IPS-18a (cell line): ENCODE data around the gene FRY.

ENCODE experiments used
- H3K27ac ChIP-seq: one replicate; pipeline ENCODE4 v1.5.1; 2013; ENCODE audit warnings: low read length
- H3K27me3 ChIP-seq: one replicate; pipeline ENCODE4 v1.6.1; 2013; ENCODE audit warnings: mild to moderate bottlenecking, low read length; ENCODE audit not compliant: control insufficient read depth, insufficient read depth
- H3K36me3 ChIP-seq: one replicate; pipeline ENCODE4 v1.6.1; 2013; ENCODE audit warnings: low read depth, low read length; ENCODE audit not compliant: control insufficient read depth
- H3K4me1 ChIP-seq: one replicate; pipeline ENCODE4 v1.6.1; 2013; ENCODE audit warnings: low read depth, low read length; ENCODE audit not compliant: control insufficient read depth
- H3K4me3 ChIP-seq: one replicate; pipeline ENCODE4 v1.5.1; 2013; ENCODE audit warnings: low read length
- H3K9ac ChIP-seq: one replicate; pipeline ENCODE4 v1.6.1; 2013; ENCODE audit warnings: mild to moderate bottlenecking, low read length, moderate library complexity
- H3K9me3 ChIP-seq: one replicate; pipeline ENCODE4 v1.6.1; 2013; ENCODE audit warnings: low read depth, low read length; ENCODE audit not compliant: control insufficient read depth

Gene FRY

DNA sequence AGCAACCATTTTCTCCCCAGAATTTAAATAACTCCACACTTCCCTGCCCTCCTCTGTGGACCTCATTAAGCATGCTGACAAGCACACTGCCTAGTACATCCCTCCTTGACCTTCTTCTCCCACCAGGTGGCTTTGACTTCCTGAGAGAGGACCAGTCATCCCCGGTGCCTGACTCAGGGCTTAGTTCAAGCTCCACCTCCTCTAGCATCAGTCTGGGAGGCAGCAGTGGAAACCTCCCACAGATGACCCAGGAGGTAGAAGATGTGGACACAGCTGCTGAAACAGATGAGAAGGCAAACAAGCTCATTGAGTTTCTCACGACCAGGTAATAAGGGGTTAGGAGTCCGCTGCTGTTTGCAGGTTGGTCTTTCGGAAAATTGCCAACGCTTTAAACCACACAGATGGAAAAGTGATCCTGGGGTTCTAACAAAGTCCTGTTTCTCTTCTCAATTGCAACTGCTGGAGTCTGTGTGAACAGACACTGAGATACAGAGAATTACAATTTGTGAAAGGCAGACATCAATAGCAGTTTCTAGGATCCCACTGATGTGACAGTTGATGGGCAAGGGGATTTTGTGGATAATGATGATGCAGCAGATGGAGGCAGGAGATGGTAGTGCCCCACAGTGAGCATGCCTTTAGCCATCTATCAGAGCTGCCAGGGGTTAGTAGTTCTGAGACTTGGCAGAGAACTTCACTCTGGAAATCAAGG lies 196.9 kb downstream of the FRY start:
- H3K27ac ChIP-seq = no peak overlapping the region
- H3K4me1 ChIP-seq = no peaks in the 10 kb centered on the region
- no peak overlapping the region for H3K9ac ChIP-seq
- no peaks in the 10 kb centered on the region for H3K27me3 ChIP-seq
- H3K9me3 ChIP-seq = no peaks in the 10 kb centered on the region
- H3K36me3 ChIP-seq = no peaks in the 10 kb centered on the region
- H3K4me3 ChIP-seq = no peak overlapping the region

- no peaks in the 10 kb centered on the region for H3K9me3 ChIP-seq
- no peak overlapping the region for H3K9ac ChIP-seq
- H3K4me3 ChIP-seq = no peak overlapping the region
- no peak overlapping the region for H3K27ac ChIP-seq
- H3K4me1 ChIP-seq = no peaks in the 10 kb centered on the region
- no peaks in the 10 kb centered on the region for H3K27me3 ChIP-seq
- no peaks in the 10 kb centered on the region for H3K36me3 ChIP-seq
These were observed 197.9 kb downstream of the FRY start for GRCh38 chr13:32229443-32229842.

DNA sequence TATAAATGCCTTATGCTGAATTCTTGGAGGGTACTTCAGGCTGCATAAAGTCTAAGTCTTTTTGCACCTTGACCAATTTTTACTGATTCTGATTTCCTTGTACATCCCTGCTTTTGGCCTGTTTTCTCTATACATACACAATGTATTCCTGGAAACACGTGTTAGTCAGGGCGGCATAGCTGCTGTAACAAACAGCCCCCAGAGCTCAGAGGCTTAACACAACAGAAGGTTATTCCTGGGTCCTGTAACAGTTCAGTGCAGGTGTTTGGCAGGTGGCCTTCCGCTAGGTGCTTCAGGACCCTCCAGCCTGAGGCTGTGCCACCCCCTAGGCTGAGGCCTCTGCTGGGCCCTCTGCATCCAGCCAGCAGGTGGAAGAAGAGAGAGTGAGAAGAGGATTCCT lies 200.7 kb downstream of the FRY start:
- no peak overlapping the region for H3K9ac ChIP-seq
- no peaks in the 10 kb centered on the region for H3K36me3 ChIP-seq
- H3K27me3 ChIP-seq = no peaks in the 10 kb centered on the region
- no peak overlapping the region for H3K27ac ChIP-seq
- no peak overlapping the region for H3K4me3 ChIP-seq
- H3K4me1 ChIP-seq = no peaks in the 10 kb centered on the region
- no peaks in the 10 kb centered on the region for H3K9me3 ChIP-seq

- Histone ChIP-seq H3K9ac (no peak overlapping the region), H3K4me3 (no peak overlapping the region), H3K36me3 (no peaks in the 10 kb centered on the region), H3K9me3 (no peaks in the 10 kb centered on the region), H3K4me1 (no peaks in the 10 kb centered on the region), H3K27ac (no peak overlapping the region), H3K27me3 (no peaks in the 10 kb centered on the region)
These were observed 201.5 kb downstream of the FRY start for GRCh38 chr13:32233062-32233461.

DNA sequence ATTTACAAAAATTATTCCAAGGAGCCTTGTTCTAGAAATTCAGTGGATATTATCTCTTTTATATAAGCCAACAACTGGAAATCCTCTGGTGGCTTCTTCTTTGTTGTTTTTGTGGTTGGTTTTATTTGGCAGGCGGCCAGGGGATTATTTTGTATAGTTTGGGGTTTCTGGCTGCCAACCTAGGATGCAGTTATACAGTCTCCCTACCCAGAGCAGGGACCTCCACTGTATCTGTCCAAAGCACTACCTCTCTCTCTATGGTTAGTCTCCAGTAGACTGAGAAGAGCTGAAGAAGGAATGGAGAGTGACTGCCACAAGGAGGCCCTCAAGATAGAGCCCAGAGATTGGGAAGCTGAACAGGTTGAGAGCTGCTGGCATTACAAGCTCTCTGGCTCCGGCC lies 203.3 kb downstream of the FRY start:
- H3K9me3 ChIP-seq = no peaks in the 10 kb centered on the region
- no peak overlapping the region for H3K9ac ChIP-seq
- no peaks in the 10 kb centered on the region for H3K27me3 ChIP-seq
- no peak overlapping the region for H3K27ac ChIP-seq
- no peaks in the 10 kb centered on the region for H3K36me3 ChIP-seq
- H3K4me3 ChIP-seq = no peak overlapping the region
- H3K4me1 ChIP-seq = no peaks in the 10 kb centered on the region

DNA sequence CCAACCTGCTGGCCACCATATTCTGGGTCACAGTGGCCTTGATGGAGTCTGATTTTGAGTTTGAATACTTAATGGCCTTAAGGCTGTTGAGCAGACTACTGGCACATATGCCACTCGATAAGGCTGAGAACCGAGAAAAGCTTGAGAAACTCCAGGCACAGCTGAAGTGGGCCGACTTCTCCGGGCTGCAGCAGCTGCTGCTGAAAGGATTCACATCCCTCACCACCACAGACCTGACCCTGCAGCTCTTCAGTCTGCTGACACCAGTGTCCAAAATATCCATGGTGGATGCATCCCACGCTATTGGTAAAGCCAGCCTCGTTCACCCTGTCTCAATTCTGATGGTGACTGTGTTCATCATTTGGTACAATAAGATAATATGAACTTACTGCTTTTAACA lies 206.1 kb downstream of the FRY start:
- no peaks in the 10 kb centered on the region for H3K9me3 ChIP-seq
- no peak overlapping the region for H3K4me3 ChIP-seq
- no peaks in the 10 kb centered on the region for H3K27me3 ChIP-seq
- no peaks in the 10 kb centered on the region for H3K36me3 ChIP-seq
- no peak overlapping the region for H3K27ac ChIP-seq
- no peak overlapping the region for H3K9ac ChIP-seq
- H3K4me1 ChIP-seq = no peaks in the 10 kb centered on the region

- H3K36me3 ChIP-seq = no peaks in the 10 kb centered on the region
- no peak overlapping the region for H3K4me3 ChIP-seq
- no peak overlapping the region for H3K9ac ChIP-seq
- no peaks in the 10 kb centered on the region for H3K9me3 ChIP-seq
- no peak overlapping the region for H3K27ac ChIP-seq
- H3K4me1 ChIP-seq = peaks cover 4% of the 10 kb centered on the region
- H3K27me3 ChIP-seq = no peaks in the 10 kb centered on the region
These were observed 212.1 kb downstream of the FRY start for GRCh38 chr13:32243695-32244094.

DNA sequence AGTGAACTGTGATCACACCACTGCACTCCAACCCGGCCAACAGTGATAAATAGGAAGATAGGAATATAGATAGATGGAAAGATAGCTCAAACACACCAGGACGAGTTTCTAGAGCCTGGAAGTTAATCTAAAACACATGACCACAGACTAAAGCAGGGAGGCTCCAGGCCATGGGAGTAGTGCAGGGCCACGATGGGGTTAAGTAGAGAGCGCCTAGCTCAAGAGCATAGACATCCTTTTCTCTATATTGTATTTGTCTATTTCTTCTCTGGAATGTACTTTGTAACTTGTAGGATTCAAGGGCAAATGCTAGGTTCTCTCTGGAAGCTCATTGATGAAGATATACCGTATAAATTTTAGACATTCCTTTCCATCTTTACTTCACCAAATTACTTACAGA lies 214.0 kb downstream of the FRY start:
- Histone ChIP-seq H3K27me3 (no peaks in the 10 kb centered on the region), H3K9me3 (no peaks in the 10 kb centered on the region)

GRCh38 chr13:32246468-32246867 lies 214.9 kb downstream of the FRY start:
- no peak overlapping the region for H3K9ac ChIP-seq
- H3K4me3 ChIP-seq = no peak overlapping the region
- H3K4me1 ChIP-seq = peaks cover 4% of the 10 kb centered on the region
- H3K36me3 ChIP-seq = no peaks in the 10 kb centered on the region
- no peaks in the 10 kb centered on the region for H3K9me3 ChIP-seq
- H3K27ac ChIP-seq = no peak overlapping the region
- H3K27me3 ChIP-seq = no peaks in the 10 kb centered on the region

More for the DNA sequence above, 214.0 kb downstream of the FRY start:
- H3K36me3 ChIP-seq = no peaks in the 10 kb centered on the region
- no peak overlapping the region for H3K4me3 ChIP-seq
- no peak overlapping the region for H3K9ac ChIP-seq
- peaks cover 4% of the 10 kb centered on the region for H3K4me1 ChIP-seq
- no peak overlapping the region for H3K27ac ChIP-seq

- Histone ChIP-seq H3K4me1 (peaks cover 4% of the 10 kb centered on the region), H3K4me3 (no peak overlapping the region), H3K36me3 (no peaks in the 10 kb centered on the region), H3K27ac (no peak overlapping the region), H3K27me3 (no peaks in the 10 kb centered on the region), H3K9me3 (no peaks in the 10 kb centered on the region), H3K9ac (no peak overlapping the region)
These were observed 216.3 kb downstream of the FRY start for GRCh38 chr13:32247887-32248286.

GRCh38 chr13:32248801-32249200 lies 217.2 kb downstream of the FRY start:
- Histone ChIP-seq H3K4me3 (no peak overlapping the region), H3K27ac (no peak overlapping the region), H3K27me3 (no peaks in the 10 kb centered on the region), H3K36me3 (no peaks in the 10 kb centered on the region), H3K9ac (no peak overlapping the region), H3K9me3 (no peaks in the 10 kb centered on the region), H3K4me1 (peaks cover 4% of the 10 kb centered on the region)

DNA sequence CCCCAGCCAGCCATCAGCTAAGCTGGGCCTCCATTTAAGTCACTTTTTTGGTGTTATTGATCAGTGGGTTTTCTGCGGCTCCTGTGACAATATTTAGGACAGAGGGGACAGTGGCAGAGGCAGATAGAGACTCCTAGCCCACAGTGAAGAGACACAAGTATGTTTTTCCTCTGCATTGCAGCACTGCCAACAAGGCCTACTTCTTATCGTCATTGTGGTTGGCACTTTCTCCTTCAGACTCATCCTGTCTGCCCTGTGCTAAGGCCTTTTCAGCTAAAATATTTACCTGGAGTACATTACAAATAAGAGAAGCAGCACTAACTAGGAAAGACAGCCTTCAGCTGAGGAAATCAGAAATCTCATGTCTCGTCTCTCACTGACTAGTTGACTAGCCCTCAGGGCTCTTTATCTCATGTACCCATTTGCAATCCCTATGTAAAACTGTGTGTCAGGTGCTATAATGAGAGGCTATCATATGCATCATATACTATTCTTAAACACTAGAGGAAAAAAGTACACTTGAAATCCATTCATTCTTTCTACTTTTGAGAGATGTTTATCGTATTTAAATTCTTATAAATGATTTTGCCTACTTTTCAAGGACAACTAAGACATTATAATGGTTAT lies 221.4 kb downstream of the FRY start:
- Histone ChIP-seq H3K27ac (no peak overlapping the region), H3K36me3 (no peaks in the 10 kb centered on the region), H3K27me3 (no peaks in the 10 kb centered on the region), H3K4me1 (no peaks in the 10 kb centered on the region), H3K4me3 (no peak overlapping the region), H3K9me3 (no peaks in the 10 kb centered on the region), H3K9ac (no peak overlapping the region)
